ENCODE measurements around the gene BNC2.
"Not testable (repeated sequence)": the region's sequence is repeated elsewhere in the genome, so short reads cannot be mapped to it uniquely, and the experiment has no call there.

Gene BNC2

GRCh38 chr9:16445141-16445920 lies 425.1 kb downstream of the BNC2 start:
- peaks cover 4 to 10% of the 10 kb centered on the region in 2 donors for H3K4me1 ChIP-seq (ENCODE audit: control insufficient read depth in 1 of 2, insufficient read depth in 2 of 2, low read length in 2 of 2)

GRCh38 chr9:16442622-16443021 lies 427.8 kb downstream of the BNC2 start:
- Histone ChIP-seq H3K4me3 (ENCODE audit: low read depth in 1 of 2, low read length in 2 of 2) (no peak overlapping the region), H3K27me3 (ENCODE audit: low read depth, low read length) (no peaks in the 10 kb centered on the region), H3K4me1 (ENCODE audit: control insufficient read depth in 1 of 2, insufficient read depth in 2 of 2, low read length in 2 of 2) (peaks cover 0 to 4% of the 10 kb centered on the region in 2 donors), H3K36me3 (ENCODE audit: control insufficient read depth in 1 of 2, insufficient read depth in 2 of 2, low read length in 2 of 2) (no peaks in the 10 kb centered on the region), H3K9me3 (ENCODE audit: control insufficient read depth in 1 of 2, low read length in 2 of 2) (no peaks in the 10 kb centered on the region), H3K27ac (ENCODE audit: low read length) (no peak overlapping the region)

More at GRCh38 chr9:16445141-16445920, 425.1 kb downstream of the BNC2 start:
- no peaks in the 10 kb centered on the region for H3K27me3 ChIP-seq (ENCODE audit: low read depth, low read length)
- H3K36me3 ChIP-seq (ENCODE audit: control insufficient read depth in 1 of 2, insufficient read depth in 2 of 2, low read length in 2 of 2): no peaks in the 10 kb centered on the region
- H3K27ac ChIP-seq (ENCODE audit: low read length): no peak overlapping the region
- no peak overlapping the region for H3K4me3 ChIP-seq (ENCODE audit: low read depth in 1 of 2, low read length in 2 of 2)
- no peaks in the 10 kb centered on the region for H3K9me3 ChIP-seq (ENCODE audit: control insufficient read depth in 1 of 2, low read length in 2 of 2)

GRCh38 chr9:16441791-16442190 lies 428.7 kb downstream of the BNC2 start:
- peaks cover 0 to 4% of the 10 kb centered on the region in 2 donors for H3K4me1 ChIP-seq (ENCODE audit: control insufficient read depth in 1 of 2, insufficient read depth in 2 of 2, low read length in 2 of 2)
- peaks cover 0 to 2% of the 10 kb centered on the region in 2 donors for H3K36me3 ChIP-seq (ENCODE audit: control insufficient read depth in 1 of 2, insufficient read depth in 2 of 2, low read length in 2 of 2)
- no peak overlapping the region for H3K4me3 ChIP-seq (ENCODE audit: low read depth in 1 of 2, low read length in 2 of 2)
- no peaks in the 10 kb centered on the region for H3K9me3 ChIP-seq (ENCODE audit: control insufficient read depth in 1 of 2, low read length in 2 of 2)
- H3K27ac ChIP-seq (ENCODE audit: low read length): no peak overlapping the region
- no peaks in the 10 kb centered on the region for H3K27me3 ChIP-seq (ENCODE audit: low read depth, low read length)

DNA sequence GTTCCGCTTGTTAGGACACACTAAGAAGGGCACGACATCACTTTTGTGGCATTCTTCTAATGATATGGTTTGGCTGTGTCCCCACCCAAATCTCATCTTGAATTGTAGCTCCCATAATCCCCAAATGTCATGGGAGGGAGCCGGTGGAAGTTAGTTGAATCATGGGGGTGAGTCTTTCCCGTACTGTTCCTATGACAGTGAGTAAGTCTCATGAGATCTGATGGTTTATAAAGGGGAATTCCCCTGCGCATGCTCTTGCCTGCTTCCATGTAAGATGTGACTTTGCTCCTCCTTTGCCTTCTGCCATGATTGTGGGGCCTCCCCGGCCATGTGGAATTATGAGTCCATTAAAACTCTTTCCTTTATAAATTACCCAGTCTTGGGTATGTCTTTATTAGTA lies 431.6 kb downstream of the BNC2 start:
- not testable (repeated sequence) for H3K27ac ChIP-seq (ENCODE audit: low read length); H3K27me3 ChIP-seq (ENCODE audit: low read depth, low read length); H3K4me1 ChIP-seq (ENCODE audit: control insufficient read depth in 1 of 2, insufficient read depth in 2 of 2, low read length in 2 of 2)

DNA sequence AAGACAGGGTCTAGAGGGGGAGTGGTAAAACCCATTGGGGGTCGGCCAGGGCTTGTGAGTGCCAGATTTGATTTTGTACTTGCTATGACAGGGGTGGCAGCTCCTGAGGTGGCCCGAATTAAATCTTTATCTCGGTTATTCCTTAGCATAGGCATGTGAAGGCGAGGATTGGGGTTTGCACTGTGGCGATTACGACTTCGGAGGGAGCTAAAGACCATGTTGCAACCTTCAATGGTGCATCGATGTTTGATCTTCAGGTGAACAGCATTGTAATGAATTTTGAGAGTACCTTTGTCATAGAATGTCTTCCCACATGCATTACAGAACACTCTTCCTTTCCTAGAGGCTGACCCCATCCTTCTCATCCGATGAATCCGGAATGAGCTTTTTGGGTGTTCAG lies 433.9 kb downstream of the BNC2 start:
- Histone ChIP-seq H3K4me3 (ENCODE audit: low read depth in 1 of 2, low read length in 2 of 2) (no peak overlapping the region), H3K36me3 (ENCODE audit: control insufficient read depth in 1 of 2, insufficient read depth in 2 of 2, low read length in 2 of 2) (peaks cover 0 to 18% of the 10 kb centered on the region in 2 donors), H3K27me3 (ENCODE audit: low read depth, low read length) (no peaks in the 10 kb centered on the region), H3K9me3 (ENCODE audit: control insufficient read depth in 1 of 2, low read length in 2 of 2) (no peaks in the 10 kb centered on the region), H3K27ac (ENCODE audit: low read length) (no peak overlapping the region), H3K4me1 (ENCODE audit: control insufficient read depth in 1 of 2, insufficient read depth in 2 of 2, low read length in 2 of 2) (no peaks in the 10 kb centered on the region)

More for the DNA sequence above, 431.6 kb downstream of the BNC2 start:
- H3K9me3 ChIP-seq (ENCODE audit: control insufficient read depth in 1 of 2, low read length in 2 of 2); H3K4me3 ChIP-seq (ENCODE audit: low read depth in 1 of 2, low read length in 2 of 2): not testable (repeated sequence)
- peaks cover 0 to 18% of the 10 kb centered on the region in 2 donors for H3K36me3 ChIP-seq (ENCODE audit: control insufficient read depth in 1 of 2, insufficient read depth in 2 of 2, low read length in 2 of 2)

DNA sequence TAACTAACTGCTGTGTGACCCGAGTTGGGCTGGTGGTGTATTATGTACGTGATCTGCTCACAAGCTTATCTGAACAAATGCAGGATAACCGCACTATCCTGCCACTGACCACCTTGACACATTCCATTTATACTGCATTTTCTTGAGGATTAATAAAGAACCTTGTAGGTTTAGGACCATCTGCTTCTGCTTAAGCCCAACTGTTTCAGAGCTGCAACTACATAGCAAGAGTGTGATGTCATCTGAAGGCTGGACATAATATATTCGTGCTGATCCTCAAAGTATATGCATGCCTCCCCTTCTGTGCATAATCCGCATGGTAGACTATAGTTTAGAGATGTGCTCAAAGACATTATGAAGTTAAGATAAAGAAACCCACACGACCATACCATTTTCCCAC lies 435.9 kb downstream of the BNC2 start:
- Histone ChIP-seq H3K4me3 (ENCODE audit: low read depth in 1 of 2, low read length in 2 of 2) (no peak overlapping the region), H3K36me3 (ENCODE audit: control insufficient read depth in 1 of 2, insufficient read depth in 2 of 2, low read length in 2 of 2) (peaks cover 0 to 18% of the 10 kb centered on the region in 2 donors), H3K9me3 (ENCODE audit: control insufficient read depth in 1 of 2, low read length in 2 of 2) (no peaks in the 10 kb centered on the region), H3K27me3 (ENCODE audit: low read depth, low read length) (no peaks in the 10 kb centered on the region), H3K27ac (ENCODE audit: low read length) (no peak overlapping the region), H3K4me1 (ENCODE audit: control insufficient read depth in 1 of 2, insufficient read depth in 2 of 2, low read length in 2 of 2) (no peaks in the 10 kb centered on the region)

- Histone ChIP-seq H3K9me3 (ENCODE audit: control insufficient read depth in 1 of 2, low read length in 2 of 2) (no peaks in the 10 kb centered on the region), H3K4me1 (ENCODE audit: control insufficient read depth in 1 of 2, insufficient read depth in 2 of 2, low read length in 2 of 2) (no peaks in the 10 kb centered on the region), H3K27ac (ENCODE audit: low read length) (no peak overlapping the region), H3K36me3 (ENCODE audit: control insufficient read depth in 1 of 2, insufficient read depth in 2 of 2, low read length in 2 of 2) (peaks cover 0 to 18% of the 10 kb centered on the region in 2 donors), H3K27me3 (ENCODE audit: low read depth, low read length) (no peaks in the 10 kb centered on the region), H3K4me3 (ENCODE audit: low read depth in 1 of 2, low read length in 2 of 2) (no peak overlapping the region)
Observed at GRCh38 chr9:16433494-16433893, 437.0 kb downstream of the BNC2 start.

GRCh38 chr9:16431666-16432392 lies 438.6 kb downstream of the BNC2 start:
- no peak overlapping the region for H3K27ac ChIP-seq (ENCODE audit: low read length)
- H3K4me1 ChIP-seq (ENCODE audit: control insufficient read depth in 1 of 2, insufficient read depth in 2 of 2, low read length in 2 of 2): no peaks in the 10 kb centered on the region
- H3K27me3 ChIP-seq (ENCODE audit: low read depth, low read length): no peaks in the 10 kb centered on the region
- peaks cover 0 to 17% of the 10 kb centered on the region in 2 donors for H3K36me3 ChIP-seq (ENCODE audit: control insufficient read depth in 1 of 2, insufficient read depth in 2 of 2, low read length in 2 of 2)
- no peaks in the 10 kb centered on the region for H3K9me3 ChIP-seq (ENCODE audit: control insufficient read depth in 1 of 2, low read length in 2 of 2)
- no peak overlapping the region for H3K4me3 ChIP-seq (ENCODE audit: low read depth in 1 of 2, low read length in 2 of 2)

- Histone ChIP-seq H3K9me3 (ENCODE audit: control insufficient read depth in 1 of 2, low read length in 2 of 2) (no peaks in the 10 kb centered on the region), H3K27ac (ENCODE audit: low read length) (no peak overlapping the region), H3K36me3 (ENCODE audit: control insufficient read depth in 1 of 2, insufficient read depth in 2 of 2, low read length in 2 of 2) (no peaks in the 10 kb centered on the region), H3K27me3 (ENCODE audit: low read depth, low read length) (no peaks in the 10 kb centered on the region), H3K4me1 (ENCODE audit: control insufficient read depth in 1 of 2, insufficient read depth in 2 of 2, low read length in 2 of 2) (no peaks in the 10 kb centered on the region), H3K4me3 (ENCODE audit: low read depth in 1 of 2, low read length in 2 of 2) (no peak overlapping the region)
Observed at GRCh38 chr9:16429671-16430070, 440.8 kb downstream of the BNC2 start.

DNA sequence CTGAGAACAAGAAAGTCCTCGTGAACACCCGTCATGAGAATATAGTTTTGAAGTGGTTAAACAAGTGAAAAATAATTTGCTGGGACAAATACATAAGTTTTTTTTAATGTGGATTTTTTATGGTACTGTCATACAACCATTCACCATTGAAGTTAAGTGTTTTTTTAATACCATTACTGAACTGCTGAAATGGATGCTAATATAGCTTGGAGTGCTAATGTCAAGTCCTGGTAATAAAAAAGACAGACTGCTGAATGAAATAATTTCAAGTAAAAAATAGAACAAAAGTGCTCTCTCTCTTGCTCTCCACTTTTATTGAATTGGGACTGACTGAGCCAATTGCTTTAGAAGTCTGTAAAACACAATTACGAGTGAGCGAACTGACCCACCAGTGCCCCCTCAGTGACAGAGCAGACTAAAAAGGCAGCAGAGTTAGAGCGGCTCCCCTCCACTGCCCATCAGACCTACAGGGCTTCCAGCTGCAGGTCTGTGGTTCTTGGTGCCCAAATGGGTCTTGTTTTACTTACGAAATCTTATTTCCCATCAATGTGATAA lies 442.5 kb downstream of the BNC2 start:
- Histone ChIP-seq H3K27ac (ENCODE audit: low read length) (no peak overlapping the region), H3K4me3 (ENCODE audit: low read depth in 1 of 2, low read length in 2 of 2) (no peak overlapping the region), H3K9me3 (ENCODE audit: control insufficient read depth in 1 of 2, low read length in 2 of 2) (no peaks in the 10 kb centered on the region), H3K36me3 (ENCODE audit: control insufficient read depth in 1 of 2, insufficient read depth in 2 of 2, low read length in 2 of 2) (no peaks in the 10 kb centered on the region), H3K4me1 (ENCODE audit: control insufficient read depth in 1 of 2, insufficient read depth in 2 of 2, low read length in 2 of 2) (no peaks in the 10 kb centered on the region), H3K27me3 (ENCODE audit: low read depth, low read length) (no peaks in the 10 kb centered on the region)

GRCh38 chr9:16426716-16427115 lies 443.8 kb downstream of the BNC2 start:
- no peaks in the 10 kb centered on the region for H3K36me3 ChIP-seq (ENCODE audit: control insufficient read depth in 1 of 2, insufficient read depth in 2 of 2, low read length in 2 of 2)
- no peaks in the 10 kb centered on the region for H3K27me3 ChIP-seq (ENCODE audit: low read depth, low read length)
- no peak overlapping the region for H3K27ac ChIP-seq (ENCODE audit: low read length)
- no peak overlapping the region for H3K4me3 ChIP-seq (ENCODE audit: low read depth in 1 of 2, low read length in 2 of 2)
- H3K4me1 ChIP-seq (ENCODE audit: control insufficient read depth in 1 of 2, insufficient read depth in 2 of 2, low read length in 2 of 2): no peaks in the 10 kb centered on the region
- H3K9me3 ChIP-seq (ENCODE audit: control insufficient read depth in 1 of 2, low read length in 2 of 2): no peaks in the 10 kb centered on the region
